Prostate gland (tissue), 2 donors: ENCODE measurements around the gene SLC23A3.

Source experiments
- CTCF ChIP-seq, 4 experiments: fragments of 200-600 bp in 2 of 4; fragments of 450-650 bp in 2 of 4; sonication (generic) in 2 of 4; IDR thresholded peaks; 1 replicate in 3 of 4; 2 replicates in 1 of 4; pipeline ENCODE4 v1.5.1; 2016 to 2019; ENCODE audit warnings: antibody characterized with exemption in 4 of 4, mild to moderate bottlenecking in 2 of 4, moderate library complexity in 2 of 4
- POLR2A ChIP-seq: fragments of 450-650 bp; IDR thresholded peaks from one replicate; pipeline ENCODE4 v1.6.1; 2016; ENCODE audit warnings: antibody characterized with exemption, mild to moderate bottlenecking

GRCh38 chr2:219205165-219205538 is 35.3 kb upstream of the SLC23A3 start:
- TF ChIP-seq CTCF (IDR thresholded peaks at IDR 0.05): no peak
- TF ChIP-seq POLR2A: no peak
